A673 (cell line): ENCODE results near the gene RIMS1. TPM values are rescaled to one million over a fixed set of nuclear protein-coding genes. Genes with fewer than 3 reads are reported as not detected.
A peak's percentile ranks its signal among the peaks of the same experiment; 100 is the strongest.

Experiments used
- BruUV-seq: library from RNA; stranded (reverse); fragments of 400-500 nt; replicated peaks from 2 replicates; lab custom pipeline; 2021; lab: Mats Ljungman, UMichigan
- CTCF ChIA-PET: fragments of 300-600 bp; sonication (Branson Sonifier 250); formaldehyde crosslinking; loops from one replicate; lab custom pipeline; 2022; ENCODE audit warnings: antibody characterized with exemption; lab: Charles Lee
- POLR2A ChIA-PET: fragments of 300-600 bp; sonication (Branson Sonifier 250); formaldehyde crosslinking; loops from one replicate; lab custom pipeline; 2022; ENCODE audit warnings: antibody characterized with exemption; ENCODE audit not compliant: low non-redundant PET; lab: Charles Lee
- DNase-seq: peaks from one replicate; pipeline ENCODE4 v3.0.0-alpha.2; 2015; ENCODE audit warnings: low spot score
- H3K27ac ChIP-seq: fragments of 200-600 bp; sonication (generic); 2 replicates; pipeline ENCODE4 v1.5.1; 2016; ENCODE audit warnings: mixed run types, low read depth, mild to moderate bottlenecking, mixed read lengths, antibody characterized with exemption, low read length; ENCODE audit not compliant: poor library complexity, severe bottlenecking
- H3K27me3 ChIP-seq: fragments of 200-600 bp; sonication (generic); replicated peaks from 2 replicates; pipeline ENCODE4 v1.6.1; 2017; ENCODE audit warnings: mixed run types, low read depth, mild to moderate bottlenecking, mixed read lengths, antibody characterized with exemption, low read length; ENCODE audit not compliant: insufficient read depth, poor library complexity
- H3K36me3 ChIP-seq: fragments of 200-600 bp; sonication (generic); 2 replicates; pipeline ENCODE4 v1.6.1; 2016; ENCODE audit warnings: mixed run types, mild to moderate bottlenecking, mixed read lengths, antibody characterized with exemption, low read length; ENCODE audit not compliant: insufficient read depth, poor library complexity, severe bottlenecking
- H3K4me1 ChIP-seq: fragments of 200-600 bp; sonication (generic); 2 replicates; pipeline ENCODE4 v1.6.1; 2017; ENCODE audit warnings: mixed run types, mild to moderate bottlenecking, mixed read lengths, antibody characterized with exemption, low read length; ENCODE audit not compliant: insufficient read depth, poor library complexity, severe bottlenecking
- H3K4me3 ChIP-seq: fragments of 200-600 bp; sonication (generic); 2 replicates; pipeline ENCODE4 v1.5.1; 2016; ENCODE audit warnings: low read depth, mixed run types, mild to moderate bottlenecking, mixed read lengths, low read length; ENCODE audit not compliant: poor library complexity, severe bottlenecking
- H3K9me3 ChIP-seq: fragments of 200-600 bp; sonication (generic); 2 replicates; pipeline ENCODE4 v1.6.1; 2016; ENCODE audit warnings: mixed run types, low read depth, mild to moderate bottlenecking, mixed read lengths, antibody characterized with exemption, low read length; ENCODE audit not compliant: poor library complexity, severe bottlenecking
- CTCF ChIP-seq: fragments of 300-800, 200-600 bp; sonication (generic); conservative IDR thresholded peaks from 2 replicates; pipeline ENCODE4 v1.5.1; 2017; ENCODE audit warnings: low read depth, mild to moderate bottlenecking, antibody characterized with exemption, low read length, moderate library complexity, mixed read lengths
- EZH2 ChIP-seq: fragments of 200-600 bp; sonication (generic); IDR thresholded peaks from 2 replicates; pipeline ENCODE4 v1.6.1; 2017; ENCODE audit warnings: borderline replicate concordance, low read depth, mild to moderate bottlenecking, mixed read lengths, antibody characterized with exemption, low read length; ENCODE audit not compliant: poor library complexity, severe bottlenecking
- intact Hi-C: fragments of 100-400 bp; cut with micrococcal nuclease; formaldehyde crosslinking; loops from one replicate; pipeline ENCODE4 v1.10.0; 2022; ENCODE audit not compliant: unreplicated experiment
- total RNA-seq: library from RNA; stranded (reverse); gene quantifications from 2 replicates; pipeline ENCODE4 v1.2.3, GENCODE V29; 2021

Gene RIMS1
- total RNA-seq, 1 experiment from 2014 or later = 1.3 TPM

GRCh38 chr6:72350296-72350881, 464.0 kb downstream of the RIMS1 start:
- ChIA-PET CTCF (no interaction called here), POLR2A (no interaction called here)
- no peak overlapping the region for H3K4me3 ChIP-seq
- TF ChIP-seq CTCF (no peak), EZH2 (no peak)
- intact Hi-C loops = no loop called here
- no peaks in the 10 kb centered on the region for H3K9me3 ChIP-seq
- H3K4me1 ChIP-seq = no peaks in the 10 kb centered on the region
- BruUV-seq = no TSS peak
- H3K27ac ChIP-seq = no peak overlapping the region
- DNase-seq = no peak
- H3K36me3 ChIP-seq = no peaks in the 10 kb centered on the region
- no peaks in the 10 kb centered on the region for H3K27me3 ChIP-seq

GRCh38 chr6:72363844-72364740, 477.7 kb downstream of the RIMS1 start:
- Histone ChIP-seq H3K27ac (no peak overlapping the region), H3K36me3 (no peaks in the 10 kb centered on the region), H3K27me3 (no peaks in the 10 kb centered on the region), H3K4me3 (no peak overlapping the region), H3K4me1 (peaks cover 3% of the 10 kb centered on the region), H3K9me3 (no peaks in the 10 kb centered on the region)
- TF ChIP-seq EZH2 (no peak), CTCF (no peak)
- intact Hi-C loops = no loop called here
- DNase-seq = peak; percentile 49
- ChIA-PET POLR2A (no interaction called here), CTCF (no interaction called here)
- no TSS peak for BruUV-seq

GRCh38 chr6:72365773-72366172, 479.4 kb downstream of the RIMS1 start:
- intact Hi-C loops = no loop called here
- Histone ChIP-seq H3K27ac (no peak overlapping the region), H3K9me3 (no peaks in the 10 kb centered on the region), H3K36me3 (no peaks in the 10 kb centered on the region), H3K27me3 (no peaks in the 10 kb centered on the region), H3K4me3 (no peak overlapping the region), H3K4me1 (peaks cover 3% of the 10 kb centered on the region)
- CTCF ChIA-PET = no interaction called here
- no TSS peak for BruUV-seq
- POLR2A ChIA-PET = no interaction called here
- no peak for DNase-seq
- TF ChIP-seq EZH2 (no peak), CTCF (no peak)
